ENCODE measurements around the gene AIF1L. TPM values are rescaled to one million over a fixed set of nuclear protein-coding genes. Genes with fewer than 3 reads are reported as not detected.

AIF1L gene
- total RNA-seq, 2 donors from 2014 or later = 4.9 to 11.5 TPM

DNA sequence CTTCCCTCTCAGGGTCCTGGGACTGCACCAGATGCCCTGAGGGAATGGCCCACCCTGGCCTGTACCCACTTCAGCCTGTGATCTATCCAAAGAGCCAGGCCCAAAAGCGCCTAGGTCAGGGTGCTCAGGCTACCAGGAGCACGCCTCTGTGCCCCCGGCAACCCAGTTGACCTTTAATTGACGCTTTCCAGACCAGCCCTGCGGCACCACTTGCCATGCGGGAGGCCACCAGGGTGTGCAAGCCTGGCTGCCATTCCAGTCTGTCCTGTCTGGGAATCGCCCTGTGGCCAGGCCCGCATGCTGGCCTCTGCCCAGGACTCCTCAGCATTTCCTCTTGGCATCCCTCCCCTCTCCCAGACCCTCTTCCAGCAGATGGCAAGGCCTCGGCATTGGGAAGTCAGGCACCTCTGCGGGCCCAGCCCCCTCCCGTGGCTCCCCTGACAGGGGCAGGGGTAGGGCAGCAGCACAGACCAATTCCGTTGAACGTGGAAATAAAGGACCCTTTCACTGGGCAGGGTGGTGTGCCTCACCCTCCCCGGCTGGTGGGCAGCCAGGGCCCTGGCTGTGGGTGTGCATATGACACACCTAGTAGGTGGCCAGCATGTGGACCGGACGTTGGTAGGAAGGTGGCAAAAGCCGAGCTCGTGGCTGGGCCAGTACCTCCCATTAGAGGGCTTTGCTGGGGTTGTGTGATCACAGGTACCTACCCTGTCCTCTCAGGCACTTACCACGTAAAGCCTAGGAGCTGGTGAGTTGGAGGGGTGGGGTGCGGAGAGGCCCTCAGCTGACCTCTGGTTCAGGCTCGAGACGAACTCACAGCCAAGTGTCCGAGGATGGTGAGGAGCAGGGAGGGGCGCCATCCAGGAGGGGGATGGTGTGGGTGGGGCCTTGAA lies 3.5 kb upstream of the AIF1L start:
- Histone ChIP-seq H3K4me3 (no peak overlapping the region), H3K27me3 (no peaks in the 10 kb centered on the region), H3K4me1 (peaks cover 20% of the 10 kb centered on the region), H3K9me3 (no peaks in the 10 kb centered on the region), H3K27ac (no peak overlapping the region), H3K36me3 (replicated peaks in 1 of 2; ENCODE audit: insufficient read depth in 1 of 2, low read depth in 2 of 2) (no peaks in the 10 kb centered on the region)
- intact Hi-C loops (cut with DNase I) = no loop called here
- TF ChIP-seq POLR2A (IDR thresholded peaks at IDR 0.05) = no peak
- TF ChIP-seq, protein P1, sequence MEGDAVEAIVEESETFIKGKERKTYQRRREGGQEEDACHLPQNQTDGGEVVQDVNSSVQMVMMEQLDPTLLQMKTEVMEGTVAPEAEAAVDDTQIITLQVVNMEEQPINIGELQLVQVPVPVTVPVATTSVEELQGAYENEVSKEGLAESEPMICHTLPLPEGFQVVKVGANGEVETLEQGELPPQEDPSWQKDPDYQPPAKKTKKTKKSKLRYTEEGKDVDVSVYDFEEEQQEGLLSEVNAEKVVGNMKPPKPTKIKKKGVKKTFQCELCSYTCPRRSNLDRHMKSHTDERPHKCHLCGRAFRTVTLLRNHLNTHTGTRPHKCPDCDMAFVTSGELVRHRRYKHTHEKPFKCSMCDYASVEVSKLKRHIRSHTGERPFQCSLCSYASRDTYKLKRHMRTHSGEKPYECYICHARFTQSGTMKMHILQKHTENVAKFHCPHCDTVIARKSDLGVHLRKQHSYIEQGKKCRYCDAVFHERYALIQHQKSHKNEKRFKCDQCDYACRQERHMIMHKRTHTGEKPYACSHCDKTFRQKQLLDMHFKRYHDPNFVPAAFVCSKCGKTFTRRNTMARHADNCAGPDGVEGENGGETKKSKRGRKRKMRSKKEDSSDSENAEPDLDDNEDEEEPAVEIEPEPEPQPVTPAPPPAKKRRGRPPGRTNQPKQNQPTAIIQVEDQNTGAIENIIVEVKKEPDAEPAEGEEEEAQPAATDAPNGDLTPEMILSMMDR (IDR thresholded peaks at IDR 0.05) = no peak
- ATAC-seq = no peak
- DNase-seq = no peak
- 83 to 86% methylated on average over 14 to 21 of the region's 24 CpGs for WGBS, 2 donors

GRCh38 chr9:131094015-131094414 lies 2.3 kb upstream of the AIF1L start:
- Histone ChIP-seq H3K36me3 (replicated peaks in 1 of 2; ENCODE audit: insufficient read depth in 1 of 2, low read depth in 2 of 2) (no peaks in the 10 kb centered on the region), H3K4me1 (peaks cover 20% of the 10 kb centered on the region), H3K4me3 (no peak overlapping the region), H3K9me3 (no peaks in the 10 kb centered on the region), H3K27ac (no peak overlapping the region), H3K27me3 (no peaks in the 10 kb centered on the region)
- 73 to 74% methylated on average over 5 of the region's 5 CpGs for WGBS, 2 donors
- TF ChIP-seq, protein P1 (IDR thresholded peaks at IDR 0.05) = no peak
- TF ChIP-seq POLR2A (IDR thresholded peaks at IDR 0.05) = no peak
- no peak for ATAC-seq
- DNase-seq = no peak
- intact Hi-C loops (cut with DNase I) = no loop called here

DNA sequence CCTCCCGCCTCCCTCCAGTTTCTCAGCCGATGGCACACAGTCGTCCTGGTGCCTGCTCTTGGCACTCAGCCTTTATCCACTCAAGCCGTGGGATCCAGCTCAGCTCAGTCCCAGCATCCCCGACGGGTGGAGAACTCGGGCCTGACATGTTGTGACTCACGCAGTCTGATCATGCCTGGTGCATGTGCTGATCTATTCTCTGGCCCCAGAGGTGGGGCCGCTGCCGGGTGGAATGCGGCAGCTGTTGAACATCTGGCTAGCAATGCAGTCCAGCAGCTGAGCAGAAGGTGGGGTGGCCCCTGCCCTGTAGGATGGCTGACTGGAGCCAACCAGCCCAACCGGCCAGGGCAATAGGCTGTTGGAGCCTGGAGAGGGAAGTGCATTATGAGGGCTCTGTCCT lies 1.7 kb upstream of the AIF1L start:
- intact Hi-C loops (cut with DNase I) = no loop called here
- 64 to 67% methylated on average over 3 to 12 of the region's 12 CpGs for WGBS, 2 donors

DNA sequence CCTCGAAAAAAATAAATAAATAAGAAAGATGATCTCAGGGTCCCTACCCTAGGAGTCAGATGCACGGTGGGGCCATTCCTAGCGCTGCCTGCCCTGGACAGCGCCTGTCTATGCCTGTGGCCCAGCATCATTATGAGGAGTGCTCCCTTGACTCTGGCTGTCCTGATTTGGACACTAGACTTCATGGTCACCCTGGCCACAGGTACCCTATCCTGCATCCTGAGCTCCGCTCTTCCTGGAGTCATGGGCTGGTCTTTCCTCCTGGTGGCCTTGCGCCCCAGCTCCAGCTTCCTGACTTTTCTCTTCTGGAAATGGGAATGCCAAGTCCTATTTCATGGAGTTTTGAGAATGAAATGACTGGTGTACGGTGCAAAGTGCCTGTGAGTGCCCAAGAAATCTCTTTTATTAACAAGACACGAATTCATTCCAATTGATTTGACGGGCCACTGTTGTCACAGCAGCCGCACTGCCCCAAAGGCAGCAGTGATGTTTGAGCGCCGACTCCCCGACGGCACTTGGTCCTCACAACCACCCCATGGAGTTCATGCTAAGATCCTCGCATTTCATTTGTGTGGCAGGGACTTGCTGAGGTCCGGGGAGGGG lies 564 bp upstream of the AIF1L start:
- DNase-seq (no peak), ATAC-seq (peak; percentile 10)
- intact Hi-C loops (cut with DNase I) = no loop called here
- no peak for TF ChIP-seq POLR2A (IDR thresholded peaks at IDR 0.05)
- H3K9me3 ChIP-seq = no peaks in the 10 kb centered on the region
- WGBS, 2 donors = 34 to 69% methylated on average over 8 to 16 of the region's 16 CpGs
- H3K36me3 ChIP-seq (replicated peaks in 1 of 2; ENCODE audit: insufficient read depth in 1 of 2, low read depth in 2 of 2) = no peaks in the 10 kb centered on the region
- no peaks in the 10 kb centered on the region for H3K27me3 ChIP-seq
- H3K4me3 ChIP-seq = no peak overlapping the region
- H3K4me1 ChIP-seq = peaks cover 20% of the 10 kb centered on the region
- no peak overlapping the region for H3K27ac ChIP-seq

More for the DNA sequence above, 1.7 kb upstream of the AIF1L start:
- TF ChIP-seq, protein P1 (IDR thresholded peaks at IDR 0.05) = no peak
- TF ChIP-seq POLR2A (IDR thresholded peaks at IDR 0.05) = no peak
- no peaks in the 10 kb centered on the region for H3K36me3 ChIP-seq (replicated peaks in 1 of 2; ENCODE audit: insufficient read depth in 1 of 2, low read depth in 2 of 2)
- H3K9me3 ChIP-seq = no peaks in the 10 kb centered on the region
- no peak overlapping the region for H3K27ac ChIP-seq
- ATAC-seq (no peak), DNase-seq (no peak)
- H3K4me1 ChIP-seq = peaks cover 20% of the 10 kb centered on the region
- no peaks in the 10 kb centered on the region for H3K27me3 ChIP-seq
- H3K4me3 ChIP-seq = no peak overlapping the region

- Histone ChIP-seq H3K36me3 (replicated peaks in 1 of 2; ENCODE audit: insufficient read depth in 1 of 2, low read depth in 2 of 2) (no peaks in the 10 kb centered on the region), H3K27ac (no peak overlapping the region), H3K27me3 (no peaks in the 10 kb centered on the region), H3K4me3 (peak overlapping the region in 1 of 2 donors; percentile 60), H3K4me1 (peaks cover 14% of the 10 kb centered on the region), H3K9me3 (no peaks in the 10 kb centered on the region)
- no peak for TF ChIP-seq POLR2A (IDR thresholded peaks at IDR 0.05)
- TF ChIP-seq, protein P1 (IDR thresholded peaks at IDR 0.05) = no peak
- DNase-seq (no peak), ATAC-seq (no peak)
- intact Hi-C loops (cut with DNase I) = no loop called here
- 35 to 65% methylated on average over 9 to 19 of the region's 19 CpGs for WGBS, 2 donors
Measured at GRCh38 chr9:131097126-131097947, 1.0 kb downstream of the AIF1L start.
